ENCODE results near the gene RNMT. TPM values are rescaled to one million over a fixed set of nuclear protein-coding genes. Genes with fewer than 3 reads are reported as not detected.
A peak's percentile ranks its signal among the peaks of the same experiment; 100 is the strongest.

Gene RNMT
- total and polyA plus RNA-seq, 7 experiments from 2014 or later, result 35.1 to 101 (median 53.7) TPM

GRCh38 chr18:13756261-13756660, 29.8 kb downstream of the RNMT start:
- CTCF ChIA-PET, result no interaction called here

DNA sequence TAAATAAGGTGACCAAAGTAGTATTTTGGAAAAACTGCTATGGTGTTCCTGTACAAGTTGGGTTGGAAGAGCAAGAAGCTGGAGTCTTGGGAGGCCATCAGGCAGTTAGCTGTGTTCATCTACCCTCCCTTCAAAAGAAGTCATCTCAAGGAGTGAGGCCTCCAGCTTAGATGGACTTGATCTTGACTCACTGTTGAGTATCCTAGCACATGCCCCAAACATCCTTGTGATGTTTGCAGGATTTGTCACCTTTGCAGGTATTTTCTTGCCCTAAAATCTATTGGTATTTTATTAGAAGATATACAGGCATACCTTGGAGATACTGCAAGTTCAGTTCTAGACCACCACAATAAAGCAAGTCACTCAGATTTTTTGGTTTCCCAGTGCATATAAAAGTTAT, 30.2 kb downstream of the RNMT start:
- Mint-ChIP-seq H3K4me3 (no peak overlapping the region), H3K4me1 (peaks cover 0 to 3% (median 0%) of the 10 kb centered on the region in 7 donors), H3K27ac (no peak overlapping the region), H3K36me3 (peaks cover 23 to 88% (median 82%) of the 10 kb centered on the region in 5 donors), H3K9me3 (peaks cover 0 to 2% (median 0%) of the 10 kb centered on the region in 11 donors), H3K27me3 (no peaks in the 10 kb centered on the region)
- CTCF ChIA-PET, result no interaction called here
- intact Hi-C loops (cut with micrococcal nuclease), result no loop called here
- POLR2A ChIA-PET, result no interaction called here
- Histone ChIP-seq H3K27ac (ENCODE audit: low read depth, low read length) (no peak overlapping the region), H3K36me3 (ENCODE audit: control insufficient read depth in 2 of 3, insufficient read depth in 3 of 3, low read length in 3 of 3) (peaks cover 7 to 52% (median 21%) of the 10 kb centered on the region in 3 experiments), H3K4me3 (ENCODE audit: low read length) (no peak overlapping the region), H3K4me1 (ENCODE audit: control insufficient read depth in 2 of 2, insufficient read depth in 2 of 2, low read length in 2 of 2) (no peaks in the 10 kb centered on the region), H3K9me3 (ENCODE audit: control insufficient read depth in 2 of 3, low read length in 3 of 3) (no peaks in the 10 kb centered on the region), H3K27me3 (ENCODE audit: control insufficient read depth in 2 of 2, insufficient read depth in 2 of 2, low read length in 2 of 2) (no peaks in the 10 kb centered on the region)
- ATAC-seq (no peak), DNase-seq (no peak)

More at GRCh38 chr18:13756261-13756660, 29.8 kb downstream of the RNMT start:
- H3K4me3 Mint-ChIP-seq, result no peak overlapping the region
- no peak overlapping the region for H3K4me3 ChIP-seq (ENCODE audit: low read length)
- no peaks in the 10 kb centered on the region for H3K4me1 ChIP-seq (ENCODE audit: control insufficient read depth in 2 of 2, insufficient read depth in 2 of 2, low read length in 2 of 2)
- peaks cover 7 to 52% (median 21%) of the 10 kb centered on the region in 3 experiments for H3K36me3 ChIP-seq (ENCODE audit: control insufficient read depth in 2 of 3, insufficient read depth in 3 of 3, low read length in 3 of 3)
- peaks cover 26 to 88% (median 83%) of the 10 kb centered on the region in 5 donors for H3K36me3 Mint-ChIP-seq
- H3K27me3 Mint-ChIP-seq, result no peaks in the 10 kb centered on the region
- H3K27me3 ChIP-seq (ENCODE audit: control insufficient read depth in 2 of 2, insufficient read depth in 2 of 2, low read length in 2 of 2), result no peaks in the 10 kb centered on the region
- POLR2A ChIA-PET, result no interaction called here
- H3K4me1 Mint-ChIP-seq, result peaks cover 0 to 3% (median 0%) of the 10 kb centered on the region in 7 donors
- intact Hi-C loops (cut with micrococcal nuclease), result no loop called here
- no peak overlapping the region for H3K27ac ChIP-seq (ENCODE audit: low read depth, low read length)
- no peak for DNase-seq
- H3K9me3 ChIP-seq (ENCODE audit: control insufficient read depth in 2 of 3, low read length in 3 of 3), result no peaks in the 10 kb centered on the region
- no peak overlapping the region for H3K27ac Mint-ChIP-seq
- H3K9me3 Mint-ChIP-seq, result peaks cover 0 to 3% (median 0%) of the 10 kb centered on the region in 11 donors
- ATAC-seq, result no peak

DNA sequence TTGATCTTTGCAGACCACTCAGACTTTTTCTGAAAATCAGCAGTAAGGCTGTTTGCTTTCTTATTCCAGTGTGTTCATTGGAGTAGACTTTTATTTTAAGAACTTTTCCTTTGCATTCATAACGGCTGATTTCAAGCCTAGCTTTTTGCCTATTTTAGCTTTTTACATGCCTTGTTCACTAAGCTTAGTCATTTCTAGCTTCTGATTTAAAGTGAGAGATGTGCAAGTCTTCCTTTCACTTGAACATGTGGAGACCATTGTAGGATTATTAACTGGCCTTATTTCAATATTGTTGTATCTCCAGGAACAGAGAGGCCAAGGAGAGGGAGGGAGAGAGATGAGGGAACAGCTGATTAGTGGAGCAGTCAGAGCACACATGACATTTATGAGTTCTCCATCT, 32.1 kb downstream of the RNMT start:
- ChIA-PET CTCF (no interaction called here), POLR2A (no interaction called here)
- DNase-seq (no peak), ATAC-seq (no peak)
- intact Hi-C loops (cut with micrococcal nuclease), result no loop called here
- Histone ChIP-seq H3K9me3 (ENCODE audit: control insufficient read depth in 2 of 3, low read length in 3 of 3) (no peaks in the 10 kb centered on the region), H3K27me3 (ENCODE audit: control insufficient read depth in 2 of 2, insufficient read depth in 2 of 2, low read length in 2 of 2) (no peaks in the 10 kb centered on the region), H3K27ac (ENCODE audit: low read depth, low read length) (no peak overlapping the region), H3K36me3 (ENCODE audit: control insufficient read depth in 2 of 3, insufficient read depth in 3 of 3, low read length in 3 of 3) (peaks cover 7 to 55% (median 14%) of the 10 kb centered on the region in 3 experiments), H3K4me3 (ENCODE audit: low read length) (no peak overlapping the region), H3K4me1 (ENCODE audit: control insufficient read depth in 2 of 2, insufficient read depth in 2 of 2, low read length in 2 of 2) (no peaks in the 10 kb centered on the region)
- no peak overlapping the region for H3K4me3 Mint-ChIP-seq
- H3K27me3 Mint-ChIP-seq, result no peaks in the 10 kb centered on the region
- peaks cover 0 to 4% (median 0%) of the 10 kb centered on the region in 7 donors for H3K4me1 Mint-ChIP-seq
- peak overlapping the region in 1 of 9 donors; percentile 32 for H3K27ac Mint-ChIP-seq
- peaks cover 25 to 93% (median 89%) of the 10 kb centered on the region in 5 donors for H3K36me3 Mint-ChIP-seq
- peaks cover 0 to 17% (median 3%) of the 10 kb centered on the region in 11 donors for H3K9me3 Mint-ChIP-seq

- no peak for DNase-seq
- ChIA-PET POLR2A (no interaction called here), CTCF (no interaction called here)
- intact Hi-C loops (cut with micrococcal nuclease), result no loop called here
- Mint-ChIP-seq H3K9me3 (peaks cover 0 to 32% (median 13%) of the 10 kb centered on the region in 11 donors), H3K27ac (no peak overlapping the region), H3K36me3 (peaks cover 34 to 95% (median 92%) of the 10 kb centered on the region in 5 donors), H3K4me1 (peaks cover 0 to 4% (median 0%) of the 10 kb centered on the region in 7 donors), H3K4me3 (no peak overlapping the region), H3K27me3 (no peaks in the 10 kb centered on the region)
- Histone ChIP-seq H3K4me3 (ENCODE audit: low read length) (no peak overlapping the region), H3K27me3 (ENCODE audit: control insufficient read depth in 2 of 2, insufficient read depth in 2 of 2, low read length in 2 of 2) (no peaks in the 10 kb centered on the region), H3K27ac (ENCODE audit: low read depth, low read length) (no peak overlapping the region), H3K9me3 (ENCODE audit: control insufficient read depth in 2 of 3, low read length in 3 of 3) (peaks cover 0 to 3% (median 0%) of the 10 kb centered on the region in 3 experiments), H3K36me3 (ENCODE audit: control insufficient read depth in 2 of 3, insufficient read depth in 3 of 3, low read length in 3 of 3) (peaks cover 3 to 41% (median 5%) of the 10 kb centered on the region in 3 experiments), H3K4me1 (ENCODE audit: control insufficient read depth in 2 of 2, insufficient read depth in 2 of 2, low read length in 2 of 2) (no peaks in the 10 kb centered on the region)
- no peak for ATAC-seq
These were observed 33.6 kb downstream of the RNMT start for GRCh38 chr18:13760047-13760446.

- peaks cover 0 to 24% (median 0%) of the 10 kb centered on the region in 3 experiments for H3K9me3 ChIP-seq (ENCODE audit: control insufficient read depth in 2 of 3, low read length in 3 of 3)
- no peaks in the 10 kb centered on the region for H3K27me3 ChIP-seq (ENCODE audit: control insufficient read depth in 2 of 2, insufficient read depth in 2 of 2, low read length in 2 of 2)
- DNase-seq (no peak), ATAC-seq (no peak)
- H3K36me3 Mint-ChIP-seq, result peaks cover 26 to 80% (median 65%) of the 10 kb centered on the region in 5 donors
- no peak overlapping the region for H3K4me3 Mint-ChIP-seq
- H3K27me3 Mint-ChIP-seq, result no peaks in the 10 kb centered on the region
- intact Hi-C loops (cut with micrococcal nuclease), result no loop called here
- peaks cover 9 to 57% (median 31%) of the 10 kb centered on the region in 11 donors for H3K9me3 Mint-ChIP-seq
- H3K27ac ChIP-seq (ENCODE audit: low read depth, low read length), result no peak overlapping the region
- peaks cover 0 to 14% (median 0%) of the 10 kb centered on the region in 3 experiments for H3K36me3 ChIP-seq (ENCODE audit: control insufficient read depth in 2 of 3, insufficient read depth in 3 of 3, low read length in 3 of 3)
- H3K4me3 ChIP-seq (ENCODE audit: low read length), result no peak overlapping the region
- H3K4me1 ChIP-seq (ENCODE audit: control insufficient read depth in 2 of 2, insufficient read depth in 2 of 2, low read length in 2 of 2), result no peaks in the 10 kb centered on the region
- ChIA-PET CTCF (no interaction called here), POLR2A (interaction anchor here (0.6 kb wide), 1 partner anchor 67 kb away, joined by 3 read pairs; no protein-coding TSS in a partner anchor)
- H3K4me1 Mint-ChIP-seq, result peaks cover 0 to 6% (median 0%) of the 10 kb centered on the region in 7 donors
- no peak overlapping the region for H3K27ac Mint-ChIP-seq
These were observed 36.4 kb downstream of the RNMT start for GRCh38 chr18:13762690-13763439.

DNA sequence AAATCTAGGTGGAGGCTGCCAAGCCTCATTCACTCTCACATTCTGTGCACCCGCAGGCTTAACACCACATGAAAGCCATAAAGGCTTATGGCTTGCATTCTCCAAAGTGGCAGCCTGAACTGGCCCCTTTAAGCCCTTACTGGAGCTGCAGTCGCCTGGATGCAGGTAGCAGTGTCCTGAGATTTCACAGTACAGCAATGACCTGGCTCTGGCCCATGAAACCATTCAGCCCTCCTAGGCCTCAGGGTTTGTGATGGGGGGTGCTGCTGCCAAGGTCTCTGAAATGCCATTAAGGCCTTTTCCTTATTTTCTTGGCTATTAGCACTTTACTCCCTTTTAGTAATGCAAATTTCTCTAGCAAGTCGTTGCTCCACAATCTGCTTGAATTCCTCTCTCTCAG, 48.6 kb downstream of the RNMT start:
- Mint-ChIP-seq H3K4me1 (peaks cover 0 to 2% (median 0%) of the 10 kb centered on the region in 7 donors), H3K27ac (no peak overlapping the region), H3K4me3 (no peak overlapping the region), H3K27me3 (peaks cover 9 to 30% (median 11%) of the 10 kb centered on the region in 5 donors), H3K36me3 (peaks cover 0 to 9% (median 0%) of the 10 kb centered on the region in 5 donors), H3K9me3 (peaks cover 0 to 29% (median 15%) of the 10 kb centered on the region in 11 donors)
- ChIA-PET POLR2A (no interaction called here), CTCF (no interaction called here)
- intact Hi-C loops (cut with micrococcal nuclease), result no loop called here
- Histone ChIP-seq H3K4me1 (ENCODE audit: control insufficient read depth in 2 of 2, insufficient read depth in 2 of 2, low read length in 2 of 2) (no peaks in the 10 kb centered on the region), H3K27me3 (ENCODE audit: control insufficient read depth in 2 of 2, insufficient read depth in 2 of 2, low read length in 2 of 2) (no peaks in the 10 kb centered on the region), H3K27ac (ENCODE audit: low read depth, low read length) (no peak overlapping the region), H3K36me3 (ENCODE audit: control insufficient read depth in 2 of 3, insufficient read depth in 3 of 3, low read length in 3 of 3) (no peaks in the 10 kb centered on the region), H3K9me3 (ENCODE audit: control insufficient read depth in 2 of 3, low read length in 3 of 3) (peaks cover 0 to 2% (median 0%) of the 10 kb centered on the region in 3 experiments), H3K4me3 (ENCODE audit: low read length) (no peak overlapping the region)
- ATAC-seq, result no peak
- DNase-seq, result no peak

Measured in naive thymus-derived CD4-positive, alpha-beta T cell (primary cell).